Loucy (cell line): Measurements from ENCODE around the gene WDR46.
A peak's percentile ranks its signal among the peaks of the same experiment; 100 is the strongest.

Source experiments
- H2AFZ ChIP-seq: fragments of 200-600 bp; sonication (generic); 2 replicates; pipeline ENCODE4 v1.6.0; 2016; ENCODE audit warnings: antibody characterized with exemption, mild to moderate bottlenecking, low read length, moderate library complexity
- H3F3A ChIP-seq: fragments of 200-600 bp; 2 replicates; pipeline ENCODE4 v1.6.0; 2016; ENCODE audit warnings: antibody characterized with exemption, low read depth, mild to moderate bottlenecking
- H3K27me3 ChIP-seq: fragments of 200-600 bp; sonication (generic); 2 replicates; pipeline ENCODE4 v1.6.1; 2014; ENCODE audit warnings: low read length, mild to moderate bottlenecking; ENCODE audit not compliant: insufficient read depth, poor library complexity, severe bottlenecking
- H3K36me3 ChIP-seq: fragments of 200-600 bp; sonication (generic); 2 replicates; pipeline ENCODE4 v1.6.1; 2016; ENCODE audit warnings: low read length; ENCODE audit not compliant: insufficient read depth
- H3K4me1 ChIP-seq: fragments of 200-600 bp; sonication (generic); 2 replicates; pipeline ENCODE4 v1.5.1; 2014; ENCODE audit warnings: low read length, mild to moderate bottlenecking; ENCODE audit not compliant: insufficient read depth, poor library complexity, severe bottlenecking
- H3K4me2 ChIP-seq: fragments of 200-600 bp; sonication (generic); 2 replicates; pipeline ENCODE4 v1.6.0; 2014; ENCODE audit warnings: antibody characterized with exemption, low read length, low read depth, mild to moderate bottlenecking; ENCODE audit not compliant: poor library complexity, severe bottlenecking
- H3K4me3 ChIP-seq: fragments of 200-600 bp; sonication (generic); 2 replicates; pipeline ENCODE4 v1.5.1; 2014; ENCODE audit warnings: low read length, mild to moderate bottlenecking, mixed read lengths; ENCODE audit not compliant: poor library complexity, severe bottlenecking
- H3K79me2 ChIP-seq: fragments of 200-600 bp; sonication (generic); 2 replicates; pipeline ENCODE4 v1.6.1; 2014; ENCODE audit warnings: low read length; ENCODE audit not compliant: insufficient read depth
- H3K9ac ChIP-seq: fragments of 200-600 bp; sonication (generic); 2 replicates; pipeline ENCODE4 v1.6.0; 2014; ENCODE audit warnings: mild to moderate bottlenecking, low read depth, low read length, moderate library complexity; ENCODE audit not compliant: poor library complexity, severe bottlenecking
- H3K9me2 ChIP-seq: fragments of 200-600 bp; sonication (generic); replicated peaks from 2 replicates; pipeline ENCODE4 v1.6.1; 2016; ENCODE audit warnings: low read depth, low read length, mixed read lengths
- H3K9me3 ChIP-seq: fragments of 200-600 bp; sonication (generic); 2 replicates; pipeline ENCODE4 v1.6.1; 2014; ENCODE audit warnings: mild to moderate bottlenecking, antibody characterized with exemption, low read length, low read depth; ENCODE audit not compliant: insufficient read depth
- H4K20me1 ChIP-seq: fragments of 200-600 bp; sonication (generic); 2 replicates; pipeline ENCODE4 v1.6.0; 2014; ENCODE audit warnings: antibody characterized with exemption, low read length, mild to moderate bottlenecking; ENCODE audit not compliant: insufficient read depth, poor library complexity, severe bottlenecking
- EZH2phosphoT487 ChIP-seq: fragments of 200-600 bp; IDR thresholded peaks from 2 replicates; pipeline ENCODE4 v1.6.1; 2018; ENCODE audit warnings: antibody characterized with exemption, mild to moderate bottlenecking, moderate library complexity, borderline replicate concordance
- TF ChIP-seq, protein P1 (sequence below): fragments of 200-600 bp; sonication (generic); conservative IDR thresholded peaks from 2 replicates; pipeline ENCODE4 v1.5.1; 2014; ENCODE audit warnings: mild to moderate bottlenecking, antibody characterized with exemption, low read length

Gene WDR46

GRCh38 chr6:33278392-33278741 is 10.7 kb downstream of the WDR46 start:
- Histone ChIP-seq H3K4me2 (no peak overlapping the region), H3K27me3 (no peaks in the 10 kb centered on the region), H3K9ac (no peak overlapping the region), H3F3A (peaks cover 10% of the 10 kb centered on the region; the same call in 1 of the 2 replicates), H3K79me2 (peaks cover 34% of the 10 kb centered on the region), H3K4me1 (peaks cover 24% of the 10 kb centered on the region), H3K36me3 (peaks cover 44% of the 10 kb centered on the region), H4K20me1 (peaks cover 34% of the 10 kb centered on the region), H2AFZ (no peak overlapping the region), H3K9me3 (no peaks in the 10 kb centered on the region), H3K9me2 (no peaks in the 10 kb centered on the region), H3K4me3 (no peak overlapping the region)
- TF ChIP-seq EZH2phosphoT487: no peak
- TF ChIP-seq, protein P1, sequence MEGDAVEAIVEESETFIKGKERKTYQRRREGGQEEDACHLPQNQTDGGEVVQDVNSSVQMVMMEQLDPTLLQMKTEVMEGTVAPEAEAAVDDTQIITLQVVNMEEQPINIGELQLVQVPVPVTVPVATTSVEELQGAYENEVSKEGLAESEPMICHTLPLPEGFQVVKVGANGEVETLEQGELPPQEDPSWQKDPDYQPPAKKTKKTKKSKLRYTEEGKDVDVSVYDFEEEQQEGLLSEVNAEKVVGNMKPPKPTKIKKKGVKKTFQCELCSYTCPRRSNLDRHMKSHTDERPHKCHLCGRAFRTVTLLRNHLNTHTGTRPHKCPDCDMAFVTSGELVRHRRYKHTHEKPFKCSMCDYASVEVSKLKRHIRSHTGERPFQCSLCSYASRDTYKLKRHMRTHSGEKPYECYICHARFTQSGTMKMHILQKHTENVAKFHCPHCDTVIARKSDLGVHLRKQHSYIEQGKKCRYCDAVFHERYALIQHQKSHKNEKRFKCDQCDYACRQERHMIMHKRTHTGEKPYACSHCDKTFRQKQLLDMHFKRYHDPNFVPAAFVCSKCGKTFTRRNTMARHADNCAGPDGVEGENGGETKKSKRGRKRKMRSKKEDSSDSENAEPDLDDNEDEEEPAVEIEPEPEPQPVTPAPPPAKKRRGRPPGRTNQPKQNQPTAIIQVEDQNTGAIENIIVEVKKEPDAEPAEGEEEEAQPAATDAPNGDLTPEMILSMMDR: no peak

DNA sequence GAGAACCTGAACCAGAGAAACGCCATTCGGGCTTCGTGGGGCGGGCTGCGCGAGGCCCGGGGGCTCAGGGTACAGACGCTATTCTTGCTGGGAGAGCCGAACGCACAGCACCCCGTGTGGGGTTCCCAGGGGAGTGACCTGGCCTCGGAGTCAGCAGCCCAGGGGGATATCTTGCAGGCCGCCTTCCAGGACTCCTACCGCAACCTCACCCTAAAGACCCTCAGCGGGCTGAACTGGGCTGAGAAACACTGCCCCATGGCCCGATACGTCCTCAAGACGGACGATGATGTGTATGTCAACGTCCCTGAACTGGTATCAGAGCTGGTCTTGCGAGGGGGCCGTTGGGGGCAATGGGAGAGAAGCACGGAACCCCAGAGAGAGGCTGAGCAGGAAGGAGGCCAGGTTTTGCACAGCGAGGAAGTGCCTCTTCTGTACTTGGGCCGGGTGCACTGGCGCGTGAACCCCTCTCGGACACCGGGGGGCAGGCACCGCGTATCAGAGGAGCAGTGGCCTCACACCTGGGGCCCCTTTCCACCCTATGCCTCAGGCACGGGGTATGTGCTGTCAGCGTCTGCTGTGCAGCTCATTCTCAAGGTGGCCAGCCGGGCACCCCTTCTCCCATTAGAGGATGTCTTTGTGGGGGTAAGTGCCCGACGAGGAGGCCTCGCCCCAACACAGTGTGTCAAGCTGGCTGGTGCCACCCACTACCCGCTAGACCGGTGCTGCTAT is 11.2 kb downstream of the WDR46 start:
- Histone ChIP-seq H3K36me3 (peaks cover 44% of the 10 kb centered on the region), H3K79me2 (peaks cover 39% of the 10 kb centered on the region), H3K27me3 (no peaks in the 10 kb centered on the region), H3K9me3 (no peaks in the 10 kb centered on the region), H3K9ac (peak overlapping the region; percentile 62), H3K4me1 (peaks cover 30% of the 10 kb centered on the region), H2AFZ (no peak overlapping the region), H4K20me1 (peaks cover 39% of the 10 kb centered on the region), H3K9me2 (no peaks in the 10 kb centered on the region), H3K4me2 (peak overlapping the region; percentile 99), H3F3A (peaks cover 10% of the 10 kb centered on the region; the same call in 1 of the 2 replicates), H3K4me3 (peak overlapping the region; percentile 95)
- no peak for TF ChIP-seq EZH2phosphoT487
- TF ChIP-seq, protein P1: peak; percentile 9; the same call in 1 of the 2 replicates

DNA sequence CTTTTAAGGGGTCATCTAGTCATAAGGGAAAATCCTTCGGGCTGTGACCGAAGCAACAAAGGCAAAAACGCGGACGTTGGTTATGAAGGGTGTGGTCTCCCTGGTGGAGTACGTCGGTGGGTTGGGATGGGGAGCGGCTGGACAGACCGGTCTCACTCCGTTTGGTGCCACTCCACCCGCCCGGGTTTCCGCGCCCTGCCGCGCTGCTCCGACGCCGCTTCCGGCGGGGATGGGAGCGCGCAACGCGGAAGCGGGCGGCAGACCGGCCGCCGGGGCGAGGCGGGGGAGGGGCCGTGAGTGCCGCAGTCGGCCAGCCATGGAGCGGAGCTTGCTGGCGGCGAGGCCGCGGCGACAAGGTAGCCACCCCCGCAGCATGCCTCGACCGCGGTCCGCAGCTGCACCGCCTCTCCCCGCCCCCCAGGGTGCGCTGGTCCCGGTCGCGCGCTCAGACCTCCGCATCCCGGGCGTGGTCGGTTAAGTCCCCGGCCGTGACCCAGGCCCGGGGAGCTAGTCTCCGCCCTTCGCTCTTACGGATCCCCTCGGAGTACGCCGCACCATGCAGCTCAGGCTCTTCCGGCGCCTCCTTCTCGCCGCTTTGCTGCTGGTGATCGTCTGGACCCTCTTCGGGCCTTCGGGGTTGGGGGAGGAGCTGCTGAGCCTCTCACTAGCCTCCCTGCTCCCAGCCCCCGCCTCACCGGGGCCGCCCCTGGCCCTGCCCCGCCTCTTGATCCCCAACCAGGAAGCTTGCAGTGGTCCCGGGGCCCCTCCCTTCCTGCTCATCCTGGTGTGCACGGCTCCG is 12.0 kb downstream of the WDR46 start, which contains the start of gene B3GALT4:
B3GALT4 (plus strand) TSS at position 260 of the 799 bp plus-strand sequence; CDS start at position 557, 297 bp downstream.
- H3F3A ChIP-seq: peaks cover 10% of the 10 kb centered on the region; the same call in 1 of the 2 replicates
- H3K4me2 ChIP-seq: peak within 1 kb of the TSS; percentile 99
- peaks cover 47% of the 10 kb centered on the region for H4K20me1 ChIP-seq

More for the DNA sequence above, 12.0 kb downstream of the WDR46 start, which contains the start of gene B3GALT4:
- no peaks in the 10 kb centered on the region for H3K9me3 ChIP-seq
- peaks cover 34% of the 10 kb centered on the region for H3K4me1 ChIP-seq
- H3K9me2 ChIP-seq: no peaks in the 10 kb centered on the region
- peaks cover 47% of the 10 kb centered on the region for H3K79me2 ChIP-seq
- H3K4me3 ChIP-seq: peak within 1 kb of the TSS; percentile 95
- peak within 1 kb of the TSS; percentile 94 for H3K9ac ChIP-seq
- H3K27me3 ChIP-seq: peaks cover 3% of the 10 kb centered on the region
- H3K36me3 ChIP-seq: peaks cover 44% of the 10 kb centered on the region
- TF ChIP-seq, protein P1: peak; percentile 30; the same call in 1 of the 2 replicates
- no peak for TF ChIP-seq EZH2phosphoT487
- H2AFZ ChIP-seq: no peak within 1 kb of the TSS
